GM12878 (cell line): ENCODE data around the gene ZNF827.

ENCODE experiments used
- GABPA ChIP-seq: IDR thresholded peaks from 2 replicates; pipeline ENCODE4 v1.6.1; 2014; ENCODE audit warnings: antibody characterized with exemption, low read depth, mild to moderate bottlenecking, inconsistent platforms
- NRF1 ChIP-seq: conservative IDR thresholded peaks from 2 replicates; pipeline ENCODE4 v1.6.1; 2011; ENCODE audit warnings: mild to moderate bottlenecking, low read depth, low read length, improper control_type of control experiment
- RB1 ChIP-seq: fragments of 450-650 bp; formaldehyde crosslinking; IDR thresholded peaks from 2 replicates; pipeline ENCODE4 v1.6.1; 2017; ENCODE audit warnings: mild to moderate bottlenecking, borderline replicate concordance
- SIN3A ChIP-seq: IDR thresholded peaks from 2 replicates; pipeline ENCODE4 v1.6.1; 2012; ENCODE audit warnings: low read depth, low read length, improper control_type of control experiment

DNA sequence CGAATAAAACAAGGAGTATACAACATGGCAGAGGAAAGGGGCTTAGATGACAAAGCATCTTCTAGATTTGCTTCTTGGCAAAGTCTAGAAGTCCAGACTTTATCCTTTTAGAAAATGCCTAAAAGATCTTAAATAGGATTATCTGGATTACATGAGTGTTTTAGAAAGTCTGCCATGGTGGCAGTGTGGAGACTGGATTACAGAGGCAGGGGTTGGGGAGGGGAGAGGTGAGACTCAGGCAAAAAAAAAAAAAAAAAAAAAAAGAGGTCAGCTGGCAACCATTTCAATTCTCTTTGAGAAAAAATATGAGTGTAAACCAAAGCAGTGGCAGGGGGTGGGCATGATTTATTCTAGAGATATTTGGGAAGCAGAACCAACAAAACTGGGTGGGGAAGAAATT, 17.4 kb downstream of the ZNF827 start:
- no peak for TF ChIP-seq GABPA
- no peak for TF ChIP-seq RB1
- no peak for TF ChIP-seq NRF1
- no peak for TF ChIP-seq SIN3A
